Breast epithelium (tissue), 3 donors: ENCODE results near the gene ATRAID.

ENCODE experiments used
- CTCF ChIP-seq, 3 donors: fragments of 450-650 bp; IDR thresholded peaks; one replicate each; pipeline ENCODE4 v1.5.1; 2016 to 2017; ENCODE audit warnings: antibody characterized with exemption in 3 of 3, mild to moderate bottlenecking in 3 of 3, moderate library complexity in 3 of 3
- POLR2A ChIP-seq: fragments of 450-650 bp; IDR thresholded peaks from one replicate; pipeline ENCODE4 v1.6.1; 2016; ENCODE audit warnings: antibody characterized with exemption, mild to moderate bottlenecking, moderate library complexity
- POLR2AphosphoS5 ChIP-seq, 3 donors: sonication (generic); formaldehyde crosslinking; IDR thresholded peaks; one replicate each; pipeline ENCODE4 v1.6.1; 2017; ENCODE audit warnings: antibody characterized with exemption in 3 of 3

- TF ChIP-seq POLR2AphosphoS5 (IDR thresholded peaks at IDR 0.05), result no peak
- TF ChIP-seq POLR2A, result no peak
- TF ChIP-seq CTCF (IDR thresholded peaks at IDR 0.05), result no peak
Observed at GRCh38 chr2:27216416-27217137, 4.7 kb downstream of the ATRAID start.
